A204.1 (cell line): Measurements from ENCODE around the gene IYD.

ENCODE experiments used
- FAIRE-seq: peaks from 2 replicates; lab custom pipeline; 2012; peaks lifted over from hg19 to GRCh38; lab: Jason Lieb, UNC

Gene IYD

GRCh38 chr6:150395388-150396009, 26.7 kb downstream of the IYD start:
- FAIRE-seq = peak; percentile 19

- FAIRE-seq = no peak
These were observed 34.8 kb downstream of the IYD start for GRCh38 chr6:150403458-150404246.

GRCh38 chr6:150406948-150407347, 38.1 kb downstream of the IYD start:
- FAIRE-seq = no peak

GRCh38 chr6:150408842-150409241, 40.0 kb downstream of the IYD start:
- FAIRE-seq = no peak

GRCh38 chr6:150409576-150410066, 40.8 kb downstream of the IYD start:
- no peak for FAIRE-seq

GRCh38 chr6:150410399-150410798, 41.6 kb downstream of the IYD start:
- no peak for FAIRE-seq

- no peak for FAIRE-seq
These were observed 42.1 kb downstream of the IYD start for GRCh38 chr6:150410906-150411305.

- FAIRE-seq = no peak
These were observed 43.4 kb downstream of the IYD start for GRCh38 chr6:150412221-150412620.

GRCh38 chr6:150413198-150413597, 44.4 kb downstream of the IYD start:
- FAIRE-seq = no peak

GRCh38 chr6:150413781-150414281, 45.0 kb downstream of the IYD start:
- FAIRE-seq = no peak

- no peak for FAIRE-seq
These were observed 47.3 kb downstream of the IYD start for GRCh38 chr6:150416128-150416527.

- FAIRE-seq = no peak
These were observed 48.4 kb downstream of the IYD start for GRCh38 chr6:150417250-150417649.

GRCh38 chr6:150417899-150418826, 49.4 kb downstream of the IYD start:
- peak; percentile 92 for FAIRE-seq

GRCh38 chr6:150418827-150419594, 50.2 kb downstream of the IYD start:
- no peak for FAIRE-seq

- FAIRE-seq = no peak
These were observed 51.6 kb downstream of the IYD start for GRCh38 chr6:150420428-150420827.

GRCh38 chr6:150420926-150421325, 52.1 kb downstream of the IYD start:
- FAIRE-seq = no peak

GRCh38 chr6:150425508-150425907, 56.7 kb downstream of the IYD start:
- no peak for FAIRE-seq

- FAIRE-seq = no peak
These were observed 57.4 kb downstream of the IYD start for GRCh38 chr6:150426198-150426597.

GRCh38 chr6:150427037-150427602, 58.3 kb downstream of the IYD start:
- FAIRE-seq = no peak

- FAIRE-seq = no peak
These were observed 59.0 kb downstream of the IYD start for GRCh38 chr6:150427843-150428242.

- FAIRE-seq = no peak
These were observed 62.0 kb downstream of the IYD start for GRCh38 chr6:150430815-150431214.
